Measurements from ENCODE around the gene CERK.

CERK gene

GRCh38 chr22:46742576-46743221 is 4.6 kb upstream of the CERK start (continued):
- TF ChIP-seq INSM2 (tag by site-specific recombination; IDR thresholded peaks at IDR 0.05) = no peak
- TF ChIP-seq ZNF629 (tag by site-specific recombination; IDR thresholded peaks at IDR 0.05) = no peak
- TF ChIP-seq ZNF473 (tag by site-specific recombination; IDR thresholded peaks at IDR 0.05) = no peak
- no peak for TF ChIP-seq ZBTB20 (tag by site-specific recombination; IDR thresholded peaks at IDR 0.05)
- TF ChIP-seq ZNF138 (tag by site-specific recombination; IDR thresholded peaks at IDR 0.05; ENCODE audit: borderline replicate concordance) = no peak
- TF ChIP-seq ZNF518A (tag by site-specific recombination; conservative IDR thresholded peaks at IDR 0.05; ENCODE audit: low read depth) = no peak
- TF ChIP-seq ZIC2 (tag by site-specific recombination; IDR thresholded peaks at IDR 0.05) = peak; percentile 94
- TF ChIP-seq ZNF624 (tag by site-specific recombination; IDR thresholded peaks at IDR 0.05) = no peak
- TF ChIP-seq ZFP69B (tag by site-specific recombination; IDR thresholded peaks at IDR 0.05) = no peak
- no peak for TF ChIP-seq ZNF776 (tag by site-specific recombination; IDR thresholded peaks at IDR 0.05; ENCODE audit: borderline replicate concordance)
- peak; percentile 38; the same call in 1 of the 2 replicates for TF ChIP-seq PRDM6 (tag by site-specific recombination; IDR thresholded peaks at IDR 0.05)
- TF ChIP-seq ZNF692 (tag by site-specific recombination; IDR thresholded peaks at IDR 0.05) = peak; percentile 53; the same call in 1 of the 2 replicates
- peak; percentile 70; the same call in 1 of the 2 replicates for TF ChIP-seq ZNF423 (tag by site-specific recombination; IDR thresholded peaks at IDR 0.05)
- no peak for TF ChIP-seq ZNF23 (tag by site-specific recombination; IDR thresholded peaks at IDR 0.05; ENCODE audit: borderline replicate concordance)
- TF ChIP-seq ZSCAN23 (tag by site-specific recombination; IDR thresholded peaks at IDR 0.05) = no peak
- TF ChIP-seq SALL2 (tag by site-specific recombination; IDR thresholded peaks at IDR 0.05; ENCODE audit: borderline replicate concordance) = no peak
- TF ChIP-seq ZNF280D (tag by site-specific recombination; IDR thresholded peaks at IDR 0.05) = no peak
- TF ChIP-seq HIC1 (tag by site-specific recombination; IDR thresholded peaks at IDR 0.05) = peak; percentile 33; the same call in 1 of the 2 replicates
- no peak for TF ChIP-seq MYNN (tag by site-specific recombination; IDR thresholded peaks at IDR 0.05; ENCODE audit: borderline replicate concordance)
- no peak for TF ChIP-seq GLI2 (tag by site-specific recombination; IDR thresholded peaks at IDR 0.05; ENCODE audit: borderline replicate concordance, low read depth)
- TF ChIP-seq ZNF610 (tag by site-specific recombination; IDR thresholded peaks at IDR 0.05; ENCODE audit: borderline replicate concordance) = no peak
- no peak for TF ChIP-seq ZNF548 (tag by site-specific recombination; IDR thresholded peaks at IDR 0.05)

Data from HEK293 (cell line).